ENCODE data around the gene SPART. TPM values are rescaled to one million over a fixed set of nuclear protein-coding genes. Genes with fewer than 3 reads are reported as not detected.
A peak's percentile ranks its signal among the peaks of the same experiment; 100 is the strongest.

The SPART gene
- total RNA-seq, 4 donors from 2014 or later: 95.1 to 157 (median 122) TPM

DNA sequence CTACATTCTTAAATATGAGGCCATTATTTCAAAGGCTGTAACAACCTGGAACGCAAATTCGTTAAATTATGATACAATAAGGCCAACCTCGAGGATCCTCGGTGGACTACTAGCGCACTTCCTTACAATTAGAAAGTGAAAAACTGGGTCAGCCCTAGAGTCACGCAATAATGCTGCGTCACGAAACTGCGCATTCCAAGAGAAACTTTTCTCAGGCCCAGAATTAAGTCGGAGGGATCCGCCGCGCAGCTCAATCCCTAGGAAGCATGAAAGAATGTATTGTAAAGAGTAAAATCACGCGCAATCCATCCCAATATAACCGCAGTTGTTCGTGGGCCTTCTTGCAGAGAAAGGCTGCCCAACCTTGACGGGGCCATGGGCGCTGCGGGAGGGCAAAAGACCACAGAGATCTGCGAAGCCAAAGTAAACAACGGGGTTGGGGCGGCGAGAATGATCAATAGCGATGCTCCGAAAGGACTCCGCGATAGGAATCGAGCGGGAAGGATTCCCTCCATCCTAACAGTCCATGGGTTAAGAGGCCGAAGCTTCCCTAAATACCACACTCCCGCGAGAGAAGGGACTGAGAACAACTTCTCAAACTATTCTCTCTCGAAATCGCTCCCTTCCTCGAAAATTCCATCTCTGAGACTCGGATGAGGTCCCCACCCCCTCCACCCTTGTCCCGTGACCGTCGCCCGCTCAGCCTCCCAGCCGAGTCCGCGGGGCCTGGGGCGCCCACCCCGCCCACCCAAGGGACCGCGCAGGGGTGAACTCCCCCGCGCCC is 564 bp downstream of the SPART start:
- Histone ChIP-seq H3K4me3 (peak overlapping the region; percentile 79 to 88 (median 86)), H3K27ac (replicated peaks in 1 of 4) (peak overlapping the region; percentile 98 to 99 (median 99)), H3K4me1 (peaks cover 5 to 53% (median 41%) of the 10 kb centered on the region in 4 donors), H3K36me3 (no peaks in the 10 kb centered on the region), H3K9me3 (no peaks in the 10 kb centered on the region), H3K27me3 (no peaks in the 10 kb centered on the region)
- DNase-seq (ENCODE audit: extremely low spot score): peak; percentile 93
- intact Hi-C loops (cut with DNase I): loop anchor here (5.0 to 10.0 kb wide), 2 partner anchors 48 to 389 kb away; partner anchors contain the start of gene CCDC169
- TF ChIP-seq POLR2AphosphoS5 (IDR thresholded peaks at IDR 0.05) (peak; percentile 81 to 89), EP300 (IDR thresholded peaks at IDR 0.05) (no peak), POLR2A (IDR thresholded peaks at IDR 0.05; ENCODE audit: low read depth) (peak; percentile 38), CTCF (IDR thresholded peaks at IDR 0.05) (no peak)
- under 1% methylated on average over 39 of the region's 50 CpGs for WGBS

GRCh38 chr13:36344886-36345437 is 1.2 kb downstream of the SPART start:
- WGBS: 14% methylated on average over 14 of the region's 14 CpGs
- Histone ChIP-seq H3K27me3 (no peaks in the 10 kb centered on the region), H3K4me1 (peaks cover 5 to 60% (median 44%) of the 10 kb centered on the region in 4 donors), H3K4me3 (peak overlapping the region; percentile 79 to 88 (median 86)), H3K27ac (replicated peaks in 1 of 4) (peak overlapping the region; percentile 98 to 99 (median 99)), H3K36me3 (no peaks in the 10 kb centered on the region), H3K9me3 (no peaks in the 10 kb centered on the region)
- TF ChIP-seq EP300 (IDR thresholded peaks at IDR 0.05): no peak
- no peak for TF ChIP-seq CTCF (IDR thresholded peaks at IDR 0.05)
- intact Hi-C loops (cut with DNase I): loop anchor here (5.0 to 10.0 kb wide), 3 partner anchors 48 to 390 kb away; partner anchors contain the start of gene CCDC169
- DNase-seq (ENCODE audit: extremely low spot score): no peak

GRCh38 chr13:36344173-36344572 is 2.0 kb downstream of the SPART start:
- Histone ChIP-seq H3K36me3 (no peaks in the 10 kb centered on the region), H3K9me3 (no peaks in the 10 kb centered on the region), H3K27ac (replicated peaks in 1 of 4) (peak overlapping the region; percentile 98 to 99 (median 99)), H3K4me3 (peak overlapping the region; percentile 79 to 88 (median 86)), H3K27me3 (no peaks in the 10 kb centered on the region), H3K4me1 (peaks cover 10 to 65% (median 46%) of the 10 kb centered on the region in 4 donors)
- intact Hi-C loops (cut with DNase I): loop anchor here (5.0 to 10.0 kb wide), 2 partner anchors 62 to 391 kb away; no protein-coding TSS in a partner anchor
- DNase-seq (ENCODE audit: extremely low spot score): no peak
- WGBS: 59% methylated on average over 6 of the region's 6 CpGs
- TF ChIP-seq POLR2A (IDR thresholded peaks at IDR 0.05; ENCODE audit: low read depth): no peak
- TF ChIP-seq EP300 (IDR thresholded peaks at IDR 0.05): no peak
- no peak for TF ChIP-seq CTCF (IDR thresholded peaks at IDR 0.05)
- peak in 1 of 2 donors; percentile 20 for TF ChIP-seq POLR2AphosphoS5 (IDR thresholded peaks at IDR 0.05)

DNA sequence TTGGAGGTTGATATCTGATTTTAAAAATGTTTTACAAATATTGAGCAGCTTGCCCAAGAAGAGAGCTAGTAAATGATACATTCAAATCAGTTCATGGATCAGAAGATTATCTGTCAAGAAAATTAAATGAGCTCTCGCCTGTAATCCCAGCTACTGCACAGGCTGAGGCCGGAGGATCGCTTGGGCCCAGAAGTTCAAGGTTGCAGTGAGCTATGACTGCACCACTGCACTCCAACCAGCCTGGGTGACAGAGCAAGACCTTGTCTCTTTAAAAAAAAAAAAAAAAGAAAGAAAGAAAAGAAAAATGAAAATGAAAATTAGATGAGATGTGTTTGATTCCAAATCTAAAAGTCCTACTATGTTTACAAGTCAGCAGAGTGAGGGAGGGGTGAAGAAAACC is 2.4 kb downstream of the SPART start:
- intact Hi-C loops (cut with DNase I): loop anchor here (5.0 to 10.0 kb wide), 2 partner anchors 61 to 391 kb away; no protein-coding TSS in a partner anchor
- no peak for DNase-seq (ENCODE audit: extremely low spot score)
- no peak for TF ChIP-seq CTCF (IDR thresholded peaks at IDR 0.05)
- no peak for TF ChIP-seq EP300 (IDR thresholded peaks at IDR 0.05)
- TF ChIP-seq POLR2A (IDR thresholded peaks at IDR 0.05; ENCODE audit: low read depth): no peak
- TF ChIP-seq POLR2AphosphoS5 (IDR thresholded peaks at IDR 0.05): no peak
- peak overlapping the region in 3 of 4 donors; percentile 98 to 99 (median 99) for H3K27ac ChIP-seq (replicated peaks in 1 of 4)
- no peaks in the 10 kb centered on the region for H3K27me3 ChIP-seq
- WGBS: 86% methylated on average over 3 of the region's 3 CpGs
- H3K4me1 ChIP-seq: peaks cover 10 to 69% (median 48%) of the 10 kb centered on the region in 4 donors
- no peaks in the 10 kb centered on the region for H3K36me3 ChIP-seq
- peak overlapping the region in 3 of 4 donors; percentile 85 to 88 (median 87) for H3K4me3 ChIP-seq
- no peaks in the 10 kb centered on the region for H3K9me3 ChIP-seq
